GM18508 (cell line): ENCODE data around the gene OR4D1.

Source experiments
- ATAC-seq: cut with Tn5 transposase; IDR thresholded peaks from one replicate; pipeline ENCODE4 v1.9.1; 2021; ENCODE audit warnings: moderate number of reproducible peaks; ENCODE audit not compliant: insufficient read depth, unreplicated experiment

Gene OR4D1

GRCh38 chr17:58150394-58150793, 2.2 kb downstream of the OR4D1 start:
- ATAC-seq: no peak

GRCh38 chr17:58153046-58153445, 4.9 kb downstream of the OR4D1 start:
- ATAC-seq: no peak

- no peak for ATAC-seq
These were observed 5.5 kb downstream of the OR4D1 start for GRCh38 chr17:58153671-58154070.

DNA sequence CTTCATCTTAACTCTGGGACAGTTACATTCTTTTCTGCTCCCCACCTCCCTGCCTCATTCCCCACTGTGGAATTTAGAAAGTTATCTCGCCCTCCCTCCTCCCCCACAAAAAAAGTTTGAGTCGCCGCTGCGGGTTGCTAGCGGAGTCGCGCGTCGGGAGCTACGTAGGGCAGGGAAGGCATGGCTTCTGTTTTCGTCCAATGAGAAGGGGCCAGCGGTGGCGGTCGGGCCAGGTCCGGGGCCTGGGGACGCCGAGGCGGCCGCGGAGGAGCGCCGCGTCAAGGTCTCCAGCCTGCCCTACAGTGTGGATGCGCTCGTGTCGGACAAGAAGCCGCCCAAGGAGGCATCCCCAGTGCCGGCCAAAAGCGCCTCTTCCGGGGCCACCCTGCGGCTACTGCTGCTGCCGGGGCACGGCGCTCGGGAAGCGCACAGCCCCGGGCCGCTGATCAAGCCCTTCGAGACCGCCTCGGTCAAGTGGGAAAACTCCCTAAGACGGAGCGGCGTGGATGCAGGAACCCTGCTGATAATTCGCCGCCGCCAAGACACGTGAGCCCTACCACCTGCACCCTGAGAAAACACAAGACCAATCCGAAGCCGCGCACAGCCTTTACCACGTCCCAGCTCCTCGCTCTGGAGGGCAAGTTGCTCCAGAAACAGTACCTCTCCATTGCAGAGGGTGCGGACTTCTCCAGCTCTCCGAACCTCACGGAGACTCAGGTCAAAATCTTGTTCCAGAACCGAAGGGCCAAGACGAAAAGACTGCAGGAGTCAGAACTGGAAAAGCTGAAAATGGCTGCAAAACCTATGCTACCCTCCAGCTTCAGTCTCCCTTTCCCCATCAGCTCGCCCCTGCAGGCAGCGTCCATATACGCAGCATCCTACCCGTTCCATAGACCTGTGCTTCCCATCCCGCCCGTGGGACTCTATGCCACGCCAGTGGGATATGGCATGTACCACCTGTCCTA, 8.9 kb downstream of the OR4D1 start:
- no peak for ATAC-seq

- no peak for ATAC-seq
These were observed 10.0 kb downstream of the OR4D1 start for GRCh38 chr17:58158181-58158580.

- ATAC-seq: no peak
These were observed 13.4 kb downstream of the OR4D1 start for GRCh38 chr17:58161566-58161965.

DNA sequence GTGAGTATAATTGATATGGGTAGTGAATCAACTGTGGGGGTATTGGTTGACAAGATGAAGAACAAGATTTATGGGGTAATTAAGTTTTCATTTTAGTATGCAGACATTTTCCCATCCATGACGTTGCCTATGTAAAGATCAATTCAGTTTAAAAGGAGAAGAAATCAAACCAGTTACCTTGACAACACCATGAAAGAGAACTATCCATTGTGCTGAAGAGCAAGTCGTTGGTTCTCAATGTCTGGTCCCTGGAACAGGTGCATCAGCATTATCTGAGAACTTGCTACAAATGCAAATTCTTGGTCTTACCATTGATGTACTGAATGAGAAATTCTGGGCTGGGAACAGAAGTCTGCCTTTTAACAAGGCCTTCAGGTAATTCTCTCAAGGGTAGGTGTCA, 17.8 kb downstream of the OR4D1 start:
- ATAC-seq: no peak

- ATAC-seq: no peak
These were observed 18.5 kb downstream of the OR4D1 start, which contains the start of gene OR4D2 for GRCh38 chr17:58166682-58167081. TSS of gene OR4D2 (plus strand) at chr17:58166982. CDS start at chr17:58169656, 2,674 bp downstream.

GRCh38 chr17:58170622-58171021, 22.4 kb downstream of the OR4D1 start:
- ATAC-seq: no peak

DNA sequence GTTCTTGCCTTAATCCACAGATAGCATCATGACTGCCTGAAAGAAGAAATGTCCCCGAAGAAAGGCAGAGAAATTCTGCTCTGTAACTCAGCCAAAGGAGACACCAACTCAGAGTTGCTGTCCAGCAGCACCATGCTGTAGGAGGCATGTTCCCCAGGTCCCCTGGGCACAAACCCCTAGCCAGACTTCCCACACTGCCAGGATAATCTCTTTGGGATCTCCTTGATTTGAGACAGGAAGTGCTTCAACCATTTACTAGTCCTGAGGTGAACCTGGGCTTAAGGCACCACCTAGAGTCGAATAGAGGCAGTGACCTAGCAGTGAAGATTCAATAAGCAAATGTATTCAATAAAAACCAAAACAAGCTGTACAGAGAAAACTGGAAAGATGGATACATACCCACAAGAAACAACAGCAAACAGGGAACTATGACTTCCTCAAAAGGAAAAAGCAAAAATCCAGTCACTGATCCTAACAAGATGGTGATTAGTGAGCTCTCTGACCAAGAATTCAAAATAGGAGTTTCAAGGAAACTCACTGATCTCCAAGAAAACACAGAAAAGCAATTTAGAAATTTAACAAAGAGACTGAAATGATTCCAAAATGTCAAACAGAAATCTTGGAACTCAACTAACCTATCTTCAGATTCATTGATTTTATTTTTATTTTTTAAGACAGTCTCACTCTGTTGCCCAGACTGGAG, 24.3 kb downstream of the OR4D1 start:
- ATAC-seq: no peak

- no peak for ATAC-seq
These were observed 26.7 kb downstream of the OR4D1 start for GRCh38 chr17:58174871-58175270.

DNA sequence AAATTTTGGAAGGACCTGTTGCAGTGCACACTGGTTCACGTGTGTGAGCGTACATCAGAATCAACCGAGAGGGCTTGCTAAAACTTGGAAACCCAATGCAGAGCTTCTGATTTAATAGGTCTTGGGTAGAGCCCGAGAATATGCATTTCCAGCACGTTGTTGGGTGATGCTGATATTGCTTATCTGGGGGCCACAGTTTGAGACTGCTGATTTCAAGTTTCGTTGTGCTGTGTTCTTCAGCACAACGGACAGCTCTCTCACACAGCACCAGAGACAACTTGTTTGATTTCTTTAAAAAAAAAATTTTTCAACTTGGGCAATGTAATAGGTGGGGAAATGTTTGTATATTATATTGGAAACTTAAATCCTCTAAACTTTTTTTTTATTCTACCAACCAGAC, 28.0 kb downstream of the OR4D1 start:
- no peak for ATAC-seq

DNA sequence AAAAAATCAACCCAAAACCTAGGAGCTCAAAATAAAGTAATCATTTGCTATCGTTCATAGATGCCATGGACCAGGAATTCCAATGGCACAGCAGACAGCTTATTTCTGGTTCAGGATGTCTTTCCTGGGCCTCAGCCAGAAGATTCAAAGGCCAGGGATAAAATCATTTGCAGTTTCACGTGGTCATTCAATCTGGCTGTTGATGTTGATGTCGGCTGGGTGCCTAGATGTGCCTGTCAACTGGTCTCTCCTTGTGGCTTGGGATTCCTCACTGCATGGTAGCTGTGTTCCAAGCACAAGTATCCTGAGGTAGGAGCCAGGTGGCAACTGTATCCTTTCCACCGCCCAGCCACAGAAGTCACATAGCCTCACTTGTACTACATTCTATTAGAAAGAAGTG, 33.6 kb downstream of the OR4D1 start:
- no peak for ATAC-seq

GRCh38 chr17:58183514-58183913, 35.3 kb downstream of the OR4D1 start:
- no peak for ATAC-seq

GRCh38 chr17:58184308-58184985, 36.3 kb downstream of the OR4D1 start:
- ATAC-seq: no peak

- ATAC-seq: no peak
These were observed 37.0 kb downstream of the OR4D1 start for GRCh38 chr17:58184986-58185761.

GRCh38 chr17:58186591-58186990, 38.4 kb downstream of the OR4D1 start:
- ATAC-seq: no peak

- no peak for ATAC-seq
These were observed 38.9 kb downstream of the OR4D1 start for GRCh38 chr17:58187063-58187462.

- ATAC-seq: no peak
These were observed 39.5 kb downstream of the OR4D1 start for GRCh38 chr17:58187675-58188074.
